Hepatocyte (in vitro differentiated cells): ENCODE data around the gene RPH3AL. TPM values are rescaled to one million over a fixed set of nuclear protein-coding genes. Genes with fewer than 3 reads are reported as not detected.

Experiments
- DNase-seq: peaks from one replicate; pipeline ENCODE4 v3.0.0-alpha.2; 2016; ENCODE audit warnings: low spot score
- H2AFZ ChIP-seq: fragments of 200-600 bp; sonication (generic); 2 replicates; pipeline ENCODE4 v1.6.0; 2016; ENCODE audit warnings: antibody characterized with exemption, mild to moderate bottlenecking
- H3K27ac ChIP-seq: fragments of 200-600 bp; sonication (generic); 2 replicates; pipeline ENCODE4 v1.5.1; 2016; ENCODE audit warnings: mild to moderate bottlenecking
- H3K27me3 ChIP-seq: fragments of 200-600 bp; sonication (generic); 2 replicates; pipeline ENCODE4 v1.6.1; 2016
- H3K36me3 ChIP-seq: fragments of 200-600 bp; sonication (generic); replicated peaks from 2 replicates; pipeline ENCODE4 v1.5.1; 2016; ENCODE audit warnings: low read depth; ENCODE audit not compliant: insufficient read depth
- H3K4me1 ChIP-seq: fragments of 200-600 bp; sonication (generic); 2 replicates; pipeline ENCODE4 v1.5.1; 2016; ENCODE audit warnings: mild to moderate bottlenecking, moderate library complexity; ENCODE audit not compliant: insufficient read depth
- H3K4me2 ChIP-seq: fragments of 200-600 bp; sonication (generic); 2 replicates; pipeline ENCODE4 v1.6.0; 2016
- H3K4me3 ChIP-seq: fragments of 200-600 bp; sonication (generic); 2 replicates; pipeline ENCODE4 v1.5.1; 2016; ENCODE audit warnings: mild to moderate bottlenecking
- H3K79me2 ChIP-seq: fragments of 200-600 bp; sonication (generic); 2 replicates; pipeline ENCODE4 v1.6.0; 2017; ENCODE audit warnings: mild to moderate bottlenecking
- H3K9me2 ChIP-seq: fragments of 200-600 bp; sonication (generic); replicated peaks from 2 replicates; pipeline ENCODE4 v1.6.0; 2017; ENCODE audit warnings: mild to moderate bottlenecking; ENCODE audit not compliant: insufficient read depth
- H3K9me3 ChIP-seq: fragments of 200-600 bp; sonication (generic); 2 replicates; pipeline ENCODE4 v1.5.1; 2016; ENCODE audit warnings: low read depth, mild to moderate bottlenecking
- H4K20me1 ChIP-seq: fragments of 200-600 bp; sonication (generic); 2 replicates; pipeline ENCODE4 v1.6.0; 2016; ENCODE audit warnings: mild to moderate bottlenecking; ENCODE audit not compliant: insufficient read depth, poor library complexity, severe bottlenecking
- EZH2 ChIP-seq: fragments of 200-600 bp; sonication (generic); IDR thresholded peaks from 2 replicates; pipeline ENCODE4 v1.6.1; 2016; ENCODE audit warnings: antibody characterized with exemption, mild to moderate bottlenecking, borderline replicate concordance
- EZH2phosphoT487 ChIP-seq: fragments of 200-600 bp; sonication (generic); IDR thresholded peaks from one replicate; pipeline ENCODE4 v1.6.1; 2018; ENCODE audit warnings: antibody characterized with exemption, mild to moderate bottlenecking, low read depth, moderate library complexity; ENCODE audit not compliant: unreplicated experiment, severe bottlenecking
- WGBS: methylation state at CpG from one replicate; pipeline ENCODE4 v1.1.6; 2016; ENCODE audit warnings: low lambda C conversion rate; ENCODE audit errors: missing lambda C conversion rate; 5-methylcytosine and 5-hydroxymethylcytosine counted together
- polyA plus RNA-seq: library from polyadenylated mRNA; unstranded; fragments of >200 nt; fragmentation: Nextera tagmentation; extraction: Ambion mirVana; gene quantifications from 2 replicates; pipeline ENCODE4 v1.2.1, GENCODE V29; 2016
- total RNA-seq: library from RNA; depleted of rRNA; stranded (reverse); fragments of >200 nt; gene quantifications from 2 replicates; pipeline ENCODE4 v1.2.3, GENCODE V29; 2014
- TF ChIP-seq, protein P1 (sequence below): fragments of 200-600 bp; sonication (generic); IDR thresholded peaks from 2 replicates; pipeline ENCODE4 v1.5.1; 2016; ENCODE audit warnings: antibody characterized with exemption, mild to moderate bottlenecking; ENCODE audit not compliant: poor library complexity

The RPH3AL gene
- total and polyA plus RNA-seq, 2 experiments from 2014 or later = 7.0 to 7.6 TPM

GRCh38 chr17:323181-323580 lies 29.4 kb downstream of the RPH3AL start:
- Histone ChIP-seq H3K36me3 (no peaks in the 10 kb centered on the region), H3K79me2 (no peaks in the 10 kb centered on the region), H3K4me2 (no peak overlapping the region), H3K27ac (no peak overlapping the region), H3K27me3 (no peaks in the 10 kb centered on the region), H3K9me3 (no peaks in the 10 kb centered on the region), H3K4me3 (no peak overlapping the region), H3K4me1 (peaks cover 6% of the 10 kb centered on the region), H3K9me2 (no peaks in the 10 kb centered on the region), H4K20me1 (no peaks in the 10 kb centered on the region), H2AFZ (no peak overlapping the region)
- no peak for DNase-seq
- 88% methylated on average over 8 of the region's 8 CpGs for WGBS
- TF ChIP-seq EZH2phosphoT487 (no peak), EZH2 (no peak)
- TF ChIP-seq, protein P1, sequence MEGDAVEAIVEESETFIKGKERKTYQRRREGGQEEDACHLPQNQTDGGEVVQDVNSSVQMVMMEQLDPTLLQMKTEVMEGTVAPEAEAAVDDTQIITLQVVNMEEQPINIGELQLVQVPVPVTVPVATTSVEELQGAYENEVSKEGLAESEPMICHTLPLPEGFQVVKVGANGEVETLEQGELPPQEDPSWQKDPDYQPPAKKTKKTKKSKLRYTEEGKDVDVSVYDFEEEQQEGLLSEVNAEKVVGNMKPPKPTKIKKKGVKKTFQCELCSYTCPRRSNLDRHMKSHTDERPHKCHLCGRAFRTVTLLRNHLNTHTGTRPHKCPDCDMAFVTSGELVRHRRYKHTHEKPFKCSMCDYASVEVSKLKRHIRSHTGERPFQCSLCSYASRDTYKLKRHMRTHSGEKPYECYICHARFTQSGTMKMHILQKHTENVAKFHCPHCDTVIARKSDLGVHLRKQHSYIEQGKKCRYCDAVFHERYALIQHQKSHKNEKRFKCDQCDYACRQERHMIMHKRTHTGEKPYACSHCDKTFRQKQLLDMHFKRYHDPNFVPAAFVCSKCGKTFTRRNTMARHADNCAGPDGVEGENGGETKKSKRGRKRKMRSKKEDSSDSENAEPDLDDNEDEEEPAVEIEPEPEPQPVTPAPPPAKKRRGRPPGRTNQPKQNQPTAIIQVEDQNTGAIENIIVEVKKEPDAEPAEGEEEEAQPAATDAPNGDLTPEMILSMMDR = no peak

DNA sequence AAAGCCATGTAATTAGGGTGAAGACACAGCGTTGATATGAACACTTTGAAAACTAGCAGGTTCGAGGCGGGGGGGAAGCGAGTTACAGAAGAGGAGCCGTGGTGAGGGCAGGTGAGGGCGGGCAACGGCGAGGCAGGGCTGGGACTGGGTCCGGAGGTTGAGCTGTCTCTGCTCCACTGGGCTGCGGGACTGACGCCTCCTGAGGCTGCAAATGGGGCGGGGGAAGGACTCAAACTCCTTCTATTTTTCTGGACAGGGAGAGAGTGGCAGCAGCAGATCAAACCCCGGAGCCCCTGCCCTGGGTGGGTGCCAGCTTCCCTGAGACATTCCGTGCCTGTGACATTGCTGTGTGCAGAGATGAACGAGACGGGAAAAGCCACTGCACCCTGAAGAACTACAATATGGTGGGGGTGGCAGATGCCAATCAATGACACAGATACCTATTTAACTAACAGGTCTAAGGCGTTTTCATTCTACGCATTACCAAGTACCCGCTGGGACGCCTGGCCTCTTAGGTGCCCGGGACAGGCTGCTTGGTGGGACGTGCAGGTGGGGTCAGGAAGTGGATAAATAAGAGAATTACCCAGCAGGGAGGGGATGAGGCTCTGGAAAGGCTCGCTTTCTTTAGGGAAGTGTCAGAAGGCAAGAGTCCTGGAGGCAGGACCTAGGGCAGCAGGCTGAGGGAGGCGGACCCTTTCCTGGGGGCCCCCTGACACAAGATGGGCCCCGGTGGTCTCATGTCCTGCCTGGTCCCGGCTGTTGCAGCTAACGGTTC lies 30.4 kb downstream of the RPH3AL start:
- 81% methylated on average over 27 of the region's 27 CpGs for WGBS
- no peaks in the 10 kb centered on the region for H3K36me3 ChIP-seq
- DNase-seq = no peak

GRCh38 chr17:321386-321941 lies 31.1 kb downstream of the RPH3AL start:
- TF ChIP-seq EZH2 (no peak), EZH2phosphoT487 (no peak)
- TF ChIP-seq, protein P1 = no peak
- Histone ChIP-seq H3K4me2 (peak overlapping the region; percentile 59), H3K36me3 (no peaks in the 10 kb centered on the region), H3K9me3 (no peaks in the 10 kb centered on the region), H2AFZ (no peak overlapping the region), H3K27ac (no peak overlapping the region), H4K20me1 (no peaks in the 10 kb centered on the region), H3K4me3 (no peak overlapping the region), H3K4me1 (peaks cover 6% of the 10 kb centered on the region), H3K27me3 (no peaks in the 10 kb centered on the region), H3K9me2 (no peaks in the 10 kb centered on the region), H3K79me2 (no peaks in the 10 kb centered on the region)
- WGBS = 79% methylated on average over 35 of the region's 35 CpGs
- DNase-seq = no peak

More for the DNA sequence above, 30.4 kb downstream of the RPH3AL start:
- Histone ChIP-seq H3K4me3 (no peak overlapping the region), H3K27me3 (no peaks in the 10 kb centered on the region), H3K79me2 (no peaks in the 10 kb centered on the region), H4K20me1 (no peaks in the 10 kb centered on the region), H3K9me2 (no peaks in the 10 kb centered on the region), H3K9me3 (no peaks in the 10 kb centered on the region), H3K4me1 (peaks cover 6% of the 10 kb centered on the region), H3K27ac (no peak overlapping the region), H2AFZ (no peak overlapping the region), H3K4me2 (no peak overlapping the region)
- no peak for TF ChIP-seq EZH2phosphoT487
- TF ChIP-seq EZH2 = no peak
- TF ChIP-seq, protein P1 = no peak
